GM21367 (cell line): Measurements from ENCODE around the gene TRAK2.

Experiments
- ATAC-seq: cut with Tn5 transposase; IDR thresholded peaks from one replicate; pipeline ENCODE4 v1.9.1; 2021; ENCODE audit not compliant: unreplicated experiment

The TRAK2 gene

GRCh38 chr2:201363857-201364560 lies 87.2 kb downstream of the TRAK2 start:
- peak; percentile 70 for ATAC-seq

- ATAC-seq, result no peak
Observed at GRCh38 chr2:201362396-201362795, 88.9 kb downstream of the TRAK2 start.

- ATAC-seq, result no peak
Observed at GRCh38 chr2:201361078-201361733, 90.1 kb downstream of the TRAK2 start.

GRCh38 chr2:201360256-201360655 lies 91.0 kb downstream of the TRAK2 start:
- no peak for ATAC-seq

GRCh38 chr2:201358684-201359083 lies 92.6 kb downstream of the TRAK2 start:
- no peak for ATAC-seq

GRCh38 chr2:201357221-201357620 lies 94.0 kb downstream of the TRAK2 start, which contains the start of gene FLACC1:
Gene FLACC1 (minus strand): TSS chr2:201357345. CDS start chr2:201351404, 5,941 bp downstream.
- ATAC-seq, result no peak

GRCh38 chr2:201353116-201353515 lies 98.1 kb downstream of the TRAK2 start:
- ATAC-seq, result no peak

- ATAC-seq, result no peak
Observed at GRCh38 chr2:201350879-201351278, 100.4 kb downstream of the TRAK2 start.

GRCh38 chr2:201349601-201350000 lies 101.7 kb downstream of the TRAK2 start:
- no peak for ATAC-seq

GRCh38 chr2:201348758-201349157 lies 102.5 kb downstream of the TRAK2 start:
- no peak for ATAC-seq

- ATAC-seq, result no peak
Observed at GRCh38 chr2:201347138-201347537, 104.1 kb downstream of the TRAK2 start.

- no peak for ATAC-seq
Observed at GRCh38 chr2:201345625-201346213, 105.5 kb downstream of the TRAK2 start.

- ATAC-seq, result peak; percentile 89
Observed at GRCh38 chr2:201344663-201345366, 106.4 kb downstream of the TRAK2 start.

GRCh38 chr2:201343559-201343958 lies 107.7 kb downstream of the TRAK2 start:
- no peak for ATAC-seq

GRCh38 chr2:201342923-201343322 lies 108.3 kb downstream of the TRAK2 start:
- ATAC-seq, result no peak

- no peak for ATAC-seq
Observed at GRCh38 chr2:201329409-201329808, 121.8 kb downstream of the TRAK2 start.

GRCh38 chr2:201327678-201328077 lies 123.6 kb downstream of the TRAK2 start:
- ATAC-seq, result no peak
